Liver (tissue), 9 donors: ENCODE data around the gene U2AF1L4. TPM values are rescaled to one million over a fixed set of nuclear protein-coding genes. Genes with fewer than 3 reads are reported as not detected.

Experiments used
- DNase-seq: peaks from one replicate; pipeline ENCODE4 v3.0.0-alpha.2; 2017; ENCODE audit warnings: low spot score
- H3K27ac ChIP-seq, 2 donors: one replicate each; pipeline ENCODE4 v1.7.0; 2013; ENCODE audit warnings: inconsistent platforms in 2 of 2, low read length in 2 of 2, control low read depth in 1 of 2, low read depth in 1 of 2, mild to moderate bottlenecking in 1 of 2
- H3K27me3 ChIP-seq, 4 donors: one replicate each; pipeline versions ENCODE4 v1.6.1 to v1.7.0; 2013; ENCODE audit warnings: low read length in 3 of 4, inconsistent platforms in 1 of 4, mild to moderate bottlenecking in 1 of 4, moderate library complexity in 1 of 4; ENCODE audit not compliant: control insufficient read depth in 4 of 4, insufficient read depth in 4 of 4
- H3K36me3 ChIP-seq, 4 donors: one replicate each; pipeline versions ENCODE4 v1.6.1 to v1.7.0; 2013; ENCODE audit warnings: low read length in 3 of 4, mild to moderate bottlenecking in 3 of 4, low read depth in 1 of 4, moderate library complexity in 1 of 4; ENCODE audit not compliant: control insufficient read depth in 4 of 4, insufficient read depth in 3 of 4
- H3K4me1 ChIP-seq, 4 donors: one replicate each; pipeline versions ENCODE4 v1.6.1 to v1.7.0; 2013; ENCODE audit warnings: low read length in 3 of 4, mild to moderate bottlenecking in 3 of 4, moderate library complexity in 1 of 4; ENCODE audit not compliant: control insufficient read depth in 4 of 4, insufficient read depth in 4 of 4
- H3K4me3 ChIP-seq, 3 donors: one replicate each; pipeline versions ENCODE4 v1.6.1 to v1.7.0; 2013; ENCODE audit warnings: low read length in 3 of 3, control low read depth in 1 of 3, low read depth in 1 of 3, mild to moderate bottlenecking in 1 of 3
- H3K9ac ChIP-seq, 2 donors: one replicate each; pipeline ENCODE4 v1.7.0; 2013; ENCODE audit warnings: low read length in 2 of 2, mild to moderate bottlenecking in 2 of 2, moderate library complexity in 2 of 2, control low read depth in 1 of 2, low read depth in 1 of 2
- H3K9me3 ChIP-seq, 4 donors: one replicate each; pipeline versions ENCODE4 v1.6.1 to v1.7.0; 2013; ENCODE audit warnings: low read length in 3 of 4; ENCODE audit not compliant: control insufficient read depth in 4 of 4
- EGR1 ChIP-seq, 2 donors: IDR thresholded peaks; 2 replicates each; pipeline ENCODE4 v1.6.1; 2016 to 2018; ENCODE audit warnings: antibody characterized with exemption in 2 of 2, low read depth in 2 of 2
- FOXA1 ChIP-seq: IDR thresholded peaks from 2 replicates; pipeline ENCODE4 v1.6.1; 2016; ENCODE audit warnings: antibody characterized with exemption
- FOXA2 ChIP-seq: IDR thresholded peaks from 2 replicates; pipeline ENCODE4 v1.6.1; 2016; ENCODE audit warnings: antibody characterized with exemption
- GABPA ChIP-seq, 2 donors: IDR thresholded peaks in 1 of 2; conservative IDR thresholded peaks in 1 of 2; 2 replicates each; pipeline ENCODE4 v1.6.1; 2016; ENCODE audit warnings: antibody characterized with exemption in 2 of 2, mild to moderate bottlenecking in 1 of 2, moderate library complexity in 1 of 2
- HNF4A ChIP-seq, 2 donors: conservative IDR thresholded peaks; 2 replicates each; pipeline ENCODE4 v1.6.1; 2016; ENCODE audit warnings: antibody characterized with exemption in 2 of 2, mild to moderate bottlenecking in 2 of 2
- HNF4G ChIP-seq: IDR thresholded peaks from 2 replicates; pipeline ENCODE4 v1.6.1; 2016; ENCODE audit warnings: antibody characterized with exemption
- JUND ChIP-seq, 2 donors: IDR thresholded peaks; 2 replicates each; pipeline ENCODE4 v1.6.1; 2016; ENCODE audit warnings: antibody characterized with exemption in 2 of 2
- NR2F2 ChIP-seq: IDR thresholded peaks from 2 replicates; pipeline ENCODE4 v1.6.1; 2016; ENCODE audit warnings: antibody characterized with exemption
- RAD21 ChIP-seq, 2 donors: IDR thresholded peaks; 2 replicates each; pipeline ENCODE4 v1.6.1; 2016; ENCODE audit warnings: antibody characterized with exemption in 2 of 2, mild to moderate bottlenecking in 2 of 2
- RXRA ChIP-seq, 2 donors: IDR thresholded peaks; 2 replicates each; pipeline ENCODE4 v1.6.1; 2017 to 2018; ENCODE audit warnings: antibody characterized with exemption in 2 of 2, mild to moderate bottlenecking in 1 of 2
- SP1 ChIP-seq: IDR thresholded peaks from 2 replicates; pipeline ENCODE4 v1.6.1; 2018; ENCODE audit warnings: antibody characterized with exemption, mild to moderate bottlenecking
- TAF1 ChIP-seq: conservative IDR thresholded peaks from 2 replicates; pipeline ENCODE4 v1.6.1; 2016; ENCODE audit warnings: antibody characterized with exemption, mild to moderate bottlenecking
- YY1 ChIP-seq: IDR thresholded peaks from 2 replicates; pipeline ENCODE4 v1.6.1; 2016; ENCODE audit warnings: antibody characterized with exemption, mild to moderate bottlenecking
- WGBS: extraction: QIAGEN DNeasy Blood & Tissue Kit; methylation state at CpG from one replicate; pipeline ENCODE4 v1.1.7; 2013; 5-methylcytosine and 5-hydroxymethylcytosine counted together
- polyA plus RNA-seq, 2 donors: library from polyadenylated mRNA; stranded (reverse) in 1 of 2; unstranded in 1 of 2; fragments of 200-250 nt in 1 of 2; fragments of >200 nt in 1 of 2; fragmentation: Nextera tagmentation in 1 of 2; extraction: Ambion mirVana in 1 of 2; gene quantifications; one replicate each; pipeline versions ENCODE4 v1.2.1 to v1.2.3, GENCODE V29; 2013 to 2015
- total RNA-seq, 2 donors: library from RNA; depleted of rRNA; stranded (reverse); fragments of >200 nt; gene quantifications; one replicate each; pipeline ENCODE4 v1.2.3, GENCODE V29; 2014
- TF ChIP-seq, protein P1 (sequence below): IDR thresholded peaks from 2 replicates; pipeline ENCODE4 v1.6.1; 2016; ENCODE audit warnings: antibody characterized with exemption
- TF ChIP-seq, protein P2 (sequence below): fragments of 150-350 bp; IDR thresholded peaks from 2 replicates; pipeline ENCODE4 v1.5.1; 2017; ENCODE audit warnings: improper control_type of control experiment, low read depth, low read length; ENCODE audit not compliant: missing input control
- TF ChIP-seq, protein P3 (sequence below): IDR thresholded peaks from 2 replicates; pipeline ENCODE4 v1.6.1; 2016; ENCODE audit warnings: antibody characterized with exemption, mild to moderate bottlenecking
- TF ChIP-seq, protein P4 (sequence below): IDR thresholded peaks from 2 replicates; pipeline ENCODE4 v1.6.1; 2016; ENCODE audit warnings: antibody characterized with exemption
- TF ChIP-seq, protein P5 (sequence below): IDR thresholded peaks from 2 replicates; pipeline ENCODE4 v1.6.1; 2016; ENCODE audit warnings: antibody characterized with exemption
- donor health status: healthy.
- donor health status: healthy.
- donor health status: healthy.
- donor health status: healthy.
- donor health status: healthy.

Gene U2AF1L4
- total and polyA plus RNA-seq, 4 donors, result 4.5 to 36.5 (median 13.4) TPM

DNA sequence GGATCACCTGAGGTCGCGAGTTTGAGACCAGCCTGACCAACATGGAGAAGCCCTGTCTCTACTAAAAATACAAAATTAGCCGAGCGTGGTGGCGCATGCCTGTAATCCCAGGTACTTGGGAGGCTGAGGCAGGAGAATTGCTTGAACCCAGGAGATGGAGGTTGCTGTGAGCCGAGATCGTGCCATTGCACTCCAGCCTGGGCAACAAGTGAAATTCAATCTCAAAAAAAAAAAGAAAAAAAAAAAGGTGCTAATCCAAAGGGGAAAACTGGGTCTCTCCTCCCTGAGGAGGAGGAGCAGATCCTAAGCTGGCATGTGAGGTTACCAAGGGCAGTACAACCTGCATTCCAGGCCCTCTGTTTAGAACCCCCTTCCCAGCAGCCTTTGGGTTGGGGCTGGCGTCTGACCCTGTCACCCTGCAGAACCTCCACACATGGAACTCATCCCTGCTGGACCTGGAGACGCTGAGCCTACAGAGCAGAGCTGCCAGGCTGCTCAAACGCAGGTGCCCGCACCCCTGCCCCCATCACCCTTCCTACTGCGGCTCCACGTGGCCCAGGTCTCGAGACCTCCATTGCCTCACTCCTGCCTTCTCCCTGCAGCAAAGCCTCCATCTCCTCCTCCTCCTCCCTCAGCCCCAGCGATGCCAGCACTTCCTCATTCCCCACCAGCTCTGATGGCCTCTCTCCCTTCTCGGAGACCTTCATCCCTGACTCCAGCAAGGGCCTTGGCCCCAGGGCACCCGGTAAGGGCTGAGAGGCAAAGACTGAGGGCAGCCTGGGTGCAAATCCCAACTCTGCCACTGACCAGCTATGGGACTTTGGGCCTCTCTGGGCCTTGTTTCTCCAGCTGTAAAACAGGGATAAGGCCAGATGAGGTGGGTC, 19.5 kb upstream of the U2AF1L4 start:
- Histone ChIP-seq H3K36me3 (peaks cover 4 to 8% (median 6%) of the 10 kb centered on the region in 4 donors), H3K27me3 (no peaks in the 10 kb centered on the region), H3K4me3 (no peak overlapping the region), H3K9me3 (no peaks in the 10 kb centered on the region), H3K9ac (no peak overlapping the region), H3K4me1 (peaks cover 0 to 2% (median 0%) of the 10 kb centered on the region in 4 donors), H3K27ac (no peak overlapping the region)
- TF ChIP-seq YY1 (no peak), RXRA (IDR thresholded peaks at IDR 0.05) (no peak), HNF4G (no peak), TAF1 (no peak), EGR1 (IDR thresholded peaks at IDR 0.05; ENCODE audit: low read depth in 2 of 2) (no peak), HNF4A (conservative IDR thresholded peaks at IDR 0.05) (no peak), GABPA (IDR thresholded peaks at IDR 0.05 in 1 of 2, conservative IDR thresholded peaks at IDR 0.05 in 1 of 2) (no peak), JUND (IDR thresholded peaks at IDR 0.05) (no peak)
- TF ChIP-seq, protein P1, sequence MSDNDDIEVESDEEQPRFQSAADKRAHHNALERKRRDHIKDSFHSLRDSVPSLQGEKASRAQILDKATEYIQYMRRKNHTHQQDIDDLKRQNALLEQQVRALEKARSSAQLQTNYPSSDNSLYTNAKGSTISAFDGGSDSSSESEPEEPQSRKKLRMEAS, result no peak
- TF ChIP-seq, protein P2, sequence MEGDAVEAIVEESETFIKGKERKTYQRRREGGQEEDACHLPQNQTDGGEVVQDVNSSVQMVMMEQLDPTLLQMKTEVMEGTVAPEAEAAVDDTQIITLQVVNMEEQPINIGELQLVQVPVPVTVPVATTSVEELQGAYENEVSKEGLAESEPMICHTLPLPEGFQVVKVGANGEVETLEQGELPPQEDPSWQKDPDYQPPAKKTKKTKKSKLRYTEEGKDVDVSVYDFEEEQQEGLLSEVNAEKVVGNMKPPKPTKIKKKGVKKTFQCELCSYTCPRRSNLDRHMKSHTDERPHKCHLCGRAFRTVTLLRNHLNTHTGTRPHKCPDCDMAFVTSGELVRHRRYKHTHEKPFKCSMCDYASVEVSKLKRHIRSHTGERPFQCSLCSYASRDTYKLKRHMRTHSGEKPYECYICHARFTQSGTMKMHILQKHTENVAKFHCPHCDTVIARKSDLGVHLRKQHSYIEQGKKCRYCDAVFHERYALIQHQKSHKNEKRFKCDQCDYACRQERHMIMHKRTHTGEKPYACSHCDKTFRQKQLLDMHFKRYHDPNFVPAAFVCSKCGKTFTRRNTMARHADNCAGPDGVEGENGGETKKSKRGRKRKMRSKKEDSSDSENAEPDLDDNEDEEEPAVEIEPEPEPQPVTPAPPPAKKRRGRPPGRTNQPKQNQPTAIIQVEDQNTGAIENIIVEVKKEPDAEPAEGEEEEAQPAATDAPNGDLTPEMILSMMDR, result no peak
- TF ChIP-seq, protein P3, sequence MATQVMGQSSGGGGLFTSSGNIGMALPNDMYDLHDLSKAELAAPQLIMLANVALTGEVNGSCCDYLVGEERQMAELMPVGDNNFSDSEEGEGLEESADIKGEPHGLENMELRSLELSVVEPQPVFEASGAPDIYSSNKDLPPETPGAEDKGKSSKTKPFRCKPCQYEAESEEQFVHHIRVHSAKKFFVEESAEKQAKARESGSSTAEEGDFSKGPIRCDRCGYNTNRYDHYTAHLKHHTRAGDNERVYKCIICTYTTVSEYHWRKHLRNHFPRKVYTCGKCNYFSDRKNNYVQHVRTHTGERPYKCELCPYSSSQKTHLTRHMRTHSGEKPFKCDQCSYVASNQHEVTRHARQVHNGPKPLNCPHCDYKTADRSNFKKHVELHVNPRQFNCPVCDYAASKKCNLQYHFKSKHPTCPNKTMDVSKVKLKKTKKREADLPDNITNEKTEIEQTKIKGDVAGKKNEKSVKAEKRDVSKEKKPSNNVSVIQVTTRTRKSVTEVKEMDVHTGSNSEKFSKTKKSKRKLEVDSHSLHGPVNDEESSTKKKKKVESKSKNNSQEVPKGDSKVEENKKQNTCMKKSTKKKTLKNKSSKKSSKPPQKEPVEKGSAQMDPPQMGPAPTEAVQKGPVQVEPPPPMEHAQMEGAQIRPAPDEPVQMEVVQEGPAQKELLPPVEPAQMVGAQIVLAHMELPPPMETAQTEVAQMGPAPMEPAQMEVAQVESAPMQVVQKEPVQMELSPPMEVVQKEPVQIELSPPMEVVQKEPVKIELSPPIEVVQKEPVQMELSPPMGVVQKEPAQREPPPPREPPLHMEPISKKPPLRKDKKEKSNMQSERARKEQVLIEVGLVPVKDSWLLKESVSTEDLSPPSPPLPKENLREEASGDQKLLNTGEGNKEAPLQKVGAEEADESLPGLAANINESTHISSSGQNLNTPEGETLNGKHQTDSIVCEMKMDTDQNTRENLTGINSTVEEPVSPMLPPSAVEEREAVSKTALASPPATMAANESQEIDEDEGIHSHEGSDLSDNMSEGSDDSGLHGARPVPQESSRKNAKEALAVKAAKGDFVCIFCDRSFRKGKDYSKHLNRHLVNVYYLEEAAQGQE, result no peak
- WGBS, result 96% methylated on average over 17 of the region's 17 CpGs
- DNase-seq, result no peak

DNA sequence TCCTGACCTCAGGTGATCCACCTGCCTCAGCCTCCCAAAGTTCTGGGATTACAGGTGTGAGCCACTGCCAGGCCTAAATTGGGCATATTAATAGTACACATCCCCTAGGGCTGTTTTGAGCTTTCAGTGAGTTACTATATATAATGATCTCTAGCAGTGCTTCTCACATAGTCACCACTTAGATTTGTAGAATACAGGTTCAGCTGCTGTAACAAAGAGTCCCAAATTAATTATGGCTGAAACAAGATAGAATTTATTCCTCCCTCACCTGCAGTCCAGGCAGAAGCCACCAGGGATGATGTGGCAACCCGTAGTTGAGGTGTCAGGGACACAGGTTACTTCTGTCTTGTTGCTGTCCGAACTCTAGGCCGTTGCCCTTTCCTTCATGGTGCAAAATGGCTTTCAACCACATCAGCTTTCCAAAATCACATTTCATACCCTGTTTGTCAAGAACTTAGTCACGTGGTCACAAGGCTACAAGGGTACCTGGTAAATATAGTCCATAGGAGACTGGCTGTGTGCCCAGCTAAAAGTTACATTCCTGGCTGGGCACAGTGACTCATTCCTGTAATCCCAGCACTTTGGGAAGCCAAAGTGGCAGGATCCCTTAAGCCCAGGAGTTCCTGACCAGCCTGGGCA, 15.6 kb upstream of the U2AF1L4 start:
- peaks cover 4 to 8% (median 5%) of the 10 kb centered on the region in 4 donors for H3K36me3 ChIP-seq
- WGBS, result 53% methylated on average over 4 of the region's 4 CpGs
- no peak overlapping the region for H3K9ac ChIP-seq
- no peak overlapping the region for H3K4me3 ChIP-seq
- DNase-seq, result no peak
- no peaks in the 10 kb centered on the region for H3K27me3 ChIP-seq
- H3K4me1 ChIP-seq, result peaks cover 14 to 18% (median 17%) of the 10 kb centered on the region in 4 donors
- no peak overlapping the region for H3K27ac ChIP-seq
- H3K9me3 ChIP-seq, result no peaks in the 10 kb centered on the region
- TF ChIP-seq RAD21 (IDR thresholded peaks at IDR 0.05) (peak; percentile 22 to 25), YY1 (peak; percentile 76), GABPA (IDR thresholded peaks at IDR 0.05 in 1 of 2, conservative IDR thresholded peaks at IDR 0.05 in 1 of 2) (peak in 1 of 2 donors; percentile 9), TAF1 (no peak), EGR1 (IDR thresholded peaks at IDR 0.05; ENCODE audit: low read depth in 2 of 2) (no peak), HNF4G (no peak), NR2F2 (no peak), FOXA2 (peak; percentile 17), RXRA (IDR thresholded peaks at IDR 0.05) (peak; percentile 97), SP1 (peak; percentile 57), FOXA1 (no peak), HNF4A (conservative IDR thresholded peaks at IDR 0.05) (peak; percentile 39 to 66)
- TF ChIP-seq, protein P4, sequence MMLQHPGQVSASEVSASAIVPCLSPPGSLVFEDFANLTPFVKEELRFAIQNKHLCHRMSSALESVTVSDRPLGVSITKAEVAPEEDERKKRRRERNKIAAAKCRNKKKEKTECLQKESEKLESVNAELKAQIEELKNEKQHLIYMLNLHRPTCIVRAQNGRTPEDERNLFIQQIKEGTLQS, result no peak
- TF ChIP-seq, protein P5, sequence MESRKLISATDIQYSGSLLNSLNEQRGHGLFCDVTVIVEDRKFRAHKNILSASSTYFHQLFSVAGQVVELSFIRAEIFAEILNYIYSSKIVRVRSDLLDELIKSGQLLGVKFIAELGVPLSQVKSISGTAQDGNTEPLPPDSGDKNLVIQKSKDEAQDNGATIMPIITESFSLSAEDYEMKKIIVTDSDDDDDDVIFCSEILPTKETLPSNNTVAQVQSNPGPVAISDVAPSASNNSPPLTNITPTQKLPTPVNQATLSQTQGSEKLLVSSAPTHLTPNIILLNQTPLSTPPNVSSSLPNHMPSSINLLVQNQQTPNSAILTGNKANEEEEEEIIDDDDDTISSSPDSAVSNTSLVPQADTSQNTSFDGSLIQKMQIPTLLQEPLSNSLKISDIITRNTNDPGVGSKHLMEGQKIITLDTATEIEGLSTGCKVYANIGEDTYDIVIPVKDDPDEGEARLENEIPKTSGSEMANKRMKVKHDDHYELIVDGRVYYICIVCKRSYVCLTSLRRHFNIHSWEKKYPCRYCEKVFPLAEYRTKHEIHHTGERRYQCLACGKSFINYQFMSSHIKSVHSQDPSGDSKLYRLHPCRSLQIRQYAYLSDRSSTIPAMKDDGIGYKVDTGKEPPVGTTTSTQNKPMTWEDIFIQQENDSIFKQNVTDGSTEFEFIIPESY, result peak; percentile 55
- TF ChIP-seq, protein P2, result no peak
